GM18508 (cell line): ENCODE results near the gene PACRG.

Experiments
- ATAC-seq: cut with Tn5 transposase; IDR thresholded peaks from one replicate; pipeline ENCODE4 v1.9.1; 2021; ENCODE audit warnings: moderate number of reproducible peaks; ENCODE audit not compliant: insufficient read depth, unreplicated experiment

Gene PACRG

DNA sequence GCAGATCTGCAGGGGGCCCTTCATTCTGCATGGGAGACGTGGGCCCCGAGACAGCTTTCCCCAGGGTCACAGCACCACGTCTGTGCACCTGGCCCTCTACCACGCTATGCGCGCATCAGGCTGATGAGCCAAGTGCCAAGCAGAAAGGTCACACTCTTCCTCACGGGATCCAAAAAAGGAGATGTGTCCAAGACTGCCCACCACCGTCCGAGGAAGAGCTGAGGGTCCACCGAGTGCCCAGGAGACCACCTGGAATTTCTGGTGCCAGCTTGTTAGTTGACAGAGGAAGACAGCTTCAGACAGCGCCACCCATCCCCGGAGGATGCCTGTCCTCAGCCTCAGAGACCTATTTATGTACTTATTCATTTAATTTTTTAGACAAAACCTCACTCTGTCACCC, 609.2 kb downstream of the PACRG start:
- no peak for ATAC-seq

- ATAC-seq = no peak
Measured at GRCh38 chr6:163337958-163338357, 610.2 kb downstream of the PACRG start.

DNA sequence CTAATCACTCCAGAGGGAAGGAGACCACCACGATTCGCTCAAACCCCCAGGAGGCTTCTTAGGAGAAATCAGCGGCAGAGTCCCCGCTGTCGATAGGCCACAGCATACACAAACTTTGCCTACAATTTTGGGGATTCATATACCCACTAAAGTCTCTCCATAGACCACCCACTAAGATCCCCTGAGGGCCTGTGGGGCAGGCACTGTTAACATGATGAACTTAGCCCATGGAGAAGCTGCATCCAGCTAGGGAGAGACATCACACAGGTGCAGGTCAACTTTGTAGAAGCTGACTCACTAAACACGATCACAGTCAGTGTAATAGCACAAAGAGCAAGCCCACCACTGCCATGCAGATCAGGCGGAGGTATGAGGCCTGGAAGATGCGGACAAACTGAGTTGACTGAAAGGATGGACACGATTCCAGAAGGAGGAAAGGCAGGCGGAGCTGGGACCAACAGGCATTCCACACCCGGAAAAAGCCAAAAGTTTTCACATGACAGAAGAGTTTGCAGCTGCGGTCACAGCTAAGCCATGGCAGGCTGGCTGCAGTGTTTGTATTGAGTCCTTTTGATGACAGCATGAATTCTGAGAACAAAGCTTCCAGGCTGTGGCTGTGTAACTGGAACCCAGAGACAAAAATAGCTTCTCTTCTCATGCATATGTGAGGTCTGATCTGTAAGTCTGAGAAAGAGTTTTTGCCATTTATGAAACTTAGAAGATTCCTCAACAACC, 611.1 kb downstream of the PACRG start:
- ATAC-seq = no peak

GRCh38 chr6:163339466-163339865, 611.7 kb downstream of the PACRG start:
- no peak for ATAC-seq

DNA sequence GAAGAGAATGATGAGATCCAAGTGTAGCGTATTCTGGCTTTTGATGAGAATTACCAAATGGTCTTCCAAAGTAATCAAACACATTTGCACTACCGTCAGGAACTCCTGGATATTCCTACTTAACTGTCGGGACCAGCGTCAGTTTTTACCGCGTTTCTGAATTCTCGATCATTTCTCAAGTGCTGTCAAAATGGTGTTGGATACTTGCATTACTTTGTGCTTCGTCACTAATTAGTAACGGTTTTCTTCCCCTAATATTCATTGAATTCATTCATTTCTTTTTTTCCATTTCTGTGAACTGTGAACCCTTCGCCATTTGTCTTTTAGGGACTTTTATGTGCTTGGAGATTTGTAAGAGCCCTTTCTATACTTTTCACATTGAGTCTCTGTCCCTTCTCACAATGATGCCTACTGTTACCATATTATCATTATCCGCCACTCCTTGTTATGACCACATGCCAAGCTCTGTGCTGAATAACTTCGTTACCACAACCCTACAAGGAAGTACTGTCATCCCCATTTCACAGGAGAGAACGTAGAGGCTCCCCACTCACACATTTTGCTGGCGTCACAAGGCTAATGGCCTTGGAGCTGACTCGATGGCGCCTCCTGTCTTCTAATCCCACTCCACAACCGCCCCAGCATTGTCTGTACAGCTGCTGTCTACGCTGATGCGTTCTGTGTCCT, 612.6 kb downstream of the PACRG start:
- no peak for ATAC-seq

DNA sequence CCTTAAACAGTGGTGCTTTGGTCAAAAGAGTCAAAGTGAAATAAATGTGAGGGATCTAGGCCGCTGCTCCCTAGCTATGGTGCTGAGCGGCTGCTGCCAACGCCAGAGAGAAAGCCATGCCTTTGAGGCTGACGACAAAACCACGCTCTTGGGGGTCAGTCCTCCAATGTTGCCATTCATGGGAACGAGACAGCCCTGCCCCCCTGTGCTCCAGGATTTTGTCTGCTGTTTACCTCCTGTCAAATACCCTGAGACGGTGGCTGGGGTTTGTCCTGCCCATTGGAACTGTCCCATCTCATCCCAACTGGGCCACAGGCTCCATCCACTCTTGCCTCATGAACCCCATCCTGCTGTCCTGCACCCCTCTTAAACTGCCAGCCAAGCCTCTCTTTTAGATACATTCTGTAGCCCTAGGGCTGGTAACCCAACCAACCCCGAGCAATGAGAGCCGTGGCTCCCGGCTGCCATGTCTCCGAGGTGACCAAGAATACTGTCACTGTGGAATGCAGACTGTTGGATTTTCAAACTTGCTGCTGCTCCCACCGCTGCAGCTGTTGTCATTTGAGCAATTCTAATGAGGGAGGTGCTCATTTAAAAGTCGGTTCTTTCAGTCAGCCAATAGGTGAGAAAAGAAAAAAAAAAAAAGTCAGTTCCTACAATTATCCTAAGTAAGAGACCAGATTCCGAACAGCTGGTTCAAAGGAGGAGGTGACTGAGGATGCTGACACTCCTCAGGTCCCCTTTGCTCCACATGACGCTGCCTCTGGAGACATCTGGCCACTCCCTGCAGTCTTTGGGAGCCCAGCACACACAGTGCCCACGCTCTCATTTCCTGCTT, 613.7 kb downstream of the PACRG start:
- ATAC-seq = no peak

- ATAC-seq = no peak
Measured at GRCh38 chr6:163342571-163343539, 615.1 kb downstream of the PACRG start.

- no peak for ATAC-seq
Measured at GRCh38 chr6:163343609-163344008, 615.8 kb downstream of the PACRG start.

GRCh38 chr6:163344411-163344810, 616.6 kb downstream of the PACRG start:
- no peak for ATAC-seq

GRCh38 chr6:163345931-163346330, 618.2 kb downstream of the PACRG start:
- no peak for ATAC-seq

DNA sequence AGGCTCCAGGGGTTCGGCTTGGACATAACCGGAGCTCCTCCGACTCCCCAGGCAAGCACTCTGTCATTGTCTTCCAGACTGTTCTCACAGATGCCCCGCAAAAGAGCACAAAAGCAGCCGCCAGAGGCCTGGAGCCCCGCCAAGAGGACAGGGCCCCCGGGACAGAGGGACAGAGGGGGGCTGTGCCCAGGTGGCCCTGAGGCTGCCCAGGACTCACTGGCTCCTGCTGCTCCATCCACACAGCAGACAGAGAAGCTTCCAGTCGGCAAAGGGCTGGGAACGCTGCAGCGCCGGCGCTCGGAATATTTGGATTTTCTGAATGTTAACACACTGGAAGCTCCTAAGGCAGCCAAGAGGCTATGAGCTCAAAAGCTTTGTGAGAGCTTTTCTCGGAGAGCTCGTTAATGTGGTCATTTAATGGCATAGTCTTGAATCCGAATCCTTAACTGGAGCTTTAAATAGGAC, 618.8 kb downstream of the PACRG start:
- no peak for ATAC-seq

DNA sequence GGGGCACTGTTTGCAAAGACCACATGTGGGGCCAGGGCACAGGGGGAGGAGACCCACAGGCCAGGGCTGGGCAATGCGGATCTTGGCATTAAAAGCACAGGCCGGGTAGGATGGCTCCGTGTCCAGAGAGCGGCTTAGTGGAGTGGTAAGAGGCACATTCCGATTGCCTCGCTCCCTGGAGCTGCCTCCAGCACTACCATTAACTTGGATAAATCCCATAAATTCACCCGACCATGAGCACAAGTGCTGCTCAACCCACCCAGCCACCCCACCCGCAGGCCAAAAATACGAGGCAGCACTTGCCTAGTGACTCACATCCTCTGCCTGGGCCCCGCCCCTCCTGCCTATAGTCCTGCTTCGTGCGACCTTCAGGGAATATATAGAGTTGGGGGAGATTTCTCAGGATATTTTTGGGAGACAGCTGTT, 619.3 kb downstream of the PACRG start:
- ATAC-seq = no peak

GRCh38 chr6:163348789-163349680, 621.3 kb downstream of the PACRG start:
- ATAC-seq = no peak

DNA sequence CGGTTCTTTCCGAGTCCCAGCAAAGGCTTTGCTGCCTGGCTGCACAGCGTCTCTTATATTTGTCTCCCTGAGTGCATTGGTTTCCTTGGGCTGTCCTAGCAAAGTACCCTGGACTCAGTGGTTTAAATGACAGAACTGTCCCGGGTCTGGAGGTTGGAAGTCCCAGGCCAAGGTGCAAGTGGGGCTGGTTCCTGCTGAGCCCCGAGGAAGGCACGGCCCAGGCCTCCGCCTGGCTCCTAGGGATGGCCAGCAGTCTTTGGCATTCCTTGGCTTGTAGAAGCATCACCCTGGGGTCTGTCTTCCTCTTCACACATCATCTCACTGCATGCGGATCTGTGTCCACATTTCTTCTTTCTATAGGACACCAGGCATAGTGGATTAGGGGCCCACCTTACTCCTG, 621.9 kb downstream of the PACRG start:
- no peak for ATAC-seq

- ATAC-seq = no peak
Measured at GRCh38 chr6:163351013-163351412, 623.2 kb downstream of the PACRG start.

DNA sequence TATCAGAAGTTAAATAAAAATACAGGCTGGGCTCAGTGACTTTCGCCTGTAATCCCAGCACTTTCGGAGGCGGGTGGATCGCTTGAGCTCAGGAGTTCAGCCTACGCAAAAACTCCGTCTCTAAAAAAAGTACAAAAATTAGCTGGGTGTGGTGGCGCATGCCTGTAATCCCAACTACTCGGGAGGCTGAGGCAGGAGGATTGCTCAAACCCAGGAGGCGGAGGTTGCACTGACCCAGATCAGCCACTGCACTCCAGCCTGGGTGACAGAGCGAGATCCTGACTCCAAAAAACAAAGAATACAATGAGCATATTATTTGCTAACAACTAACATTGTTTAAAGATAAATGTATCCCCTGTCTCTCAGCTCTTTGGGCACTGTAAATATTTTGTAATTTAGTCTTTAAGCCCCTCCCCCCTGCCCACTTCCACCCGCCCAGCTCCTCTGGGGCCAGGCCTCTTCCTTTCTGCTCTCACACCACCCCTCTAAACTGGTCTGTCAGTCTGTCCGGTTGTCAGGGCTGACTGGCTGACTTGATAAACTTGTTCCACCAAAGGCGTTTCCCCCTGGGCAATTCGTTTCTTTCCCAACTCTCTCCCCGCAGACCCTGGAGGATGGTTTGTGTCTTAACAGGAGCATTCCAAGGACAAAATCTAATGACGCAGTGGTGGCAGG, 624.4 kb downstream of the PACRG start:
- no peak for ATAC-seq

DNA sequence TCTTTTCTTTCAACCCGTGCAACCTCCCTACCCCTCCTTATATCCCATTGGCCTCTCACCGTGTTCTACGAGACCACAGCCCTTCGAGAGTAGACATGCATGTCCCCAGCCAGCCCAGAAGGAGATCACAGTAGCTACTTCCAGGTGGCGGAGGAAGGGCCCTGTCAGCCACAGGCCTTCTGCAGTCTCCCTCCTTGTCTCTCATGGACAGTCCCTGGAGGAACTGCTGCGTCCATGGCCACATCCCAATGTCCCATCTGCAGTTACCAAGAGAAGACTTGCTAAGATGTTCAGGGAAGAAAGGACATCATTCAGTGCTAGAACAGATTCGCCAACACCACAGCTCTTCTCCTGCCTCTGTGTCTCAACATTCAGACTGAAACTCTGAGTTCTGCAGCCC, 625.2 kb downstream of the PACRG start:
- ATAC-seq = no peak

GRCh38 chr6:163354085-163354484, 626.3 kb downstream of the PACRG start:
- no peak for ATAC-seq
